Measurements from ENCODE around the gene ELMOD3. TPM values are rescaled to one million over a fixed set of nuclear protein-coding genes. Genes with fewer than 3 reads are reported as not detected.

The ELMOD3 gene
- total and polyA plus RNA-seq, 9 of the 15 experiments (the other 6 are each of a cell fraction or from before 2014, with no cell fraction given), result 2.7 to 18.7 (median 11.6) TPM

- CTCF ChIA-PET (ENCODE audit: low intra/inter-chr PET ratio), result no interaction called here
- POLR2A ChIA-PET, result interaction anchor here (63.9 kb wide), 1 partner anchor 144 kb away, joined by 1576 read pairs; the partner anchor contains the start of gene MAT2A
- no TSS peak for BruUV-seq (replicated peaks)
Measured at GRCh38 chr2:85401464-85401805, 46.9 kb downstream of the ELMOD3 start.

GRCh38 chr2:85401844-85402243 lies 47.3 kb downstream of the ELMOD3 start:
- 66% methylated on average over 7 of the region's 8 CpGs for WGBS (ENCODE audit: insufficient coverage, low coverage, missing lambda C conversion rate)
- intact Hi-C loops (cut with micrococcal nuclease), result no loop called here
- no TSS peak for BruUV-seq (replicated peaks)
- no peak overlapping the region for H3K27ac ChIP-seq (ENCODE audit: extremely low read depth, low read depth, low read length)
- no peak for TF ChIP-seq LCOR (CRISPR knock-in tag; IDR thresholded peaks at IDR 0.05)
- no peak for TF ChIP-seq HDAC8 (tag; IDR thresholded peaks at IDR 0.05)
- TF ChIP-seq SIX5 (IDR thresholded peaks at IDR 0.05; ENCODE audit: borderline replicate concordance in 1 of 2, insufficient read depth in 1 of 2, low read depth in 1 of 2, low read length in 2 of 2), result no peak
- no peak for TF ChIP-seq HMGN3 (IDR thresholded peaks at IDR 0.05; ENCODE audit: borderline replicate concordance, extremely low read depth, insufficient read length, low read depth, low read length)
- TF ChIP-seq, protein P1, sequence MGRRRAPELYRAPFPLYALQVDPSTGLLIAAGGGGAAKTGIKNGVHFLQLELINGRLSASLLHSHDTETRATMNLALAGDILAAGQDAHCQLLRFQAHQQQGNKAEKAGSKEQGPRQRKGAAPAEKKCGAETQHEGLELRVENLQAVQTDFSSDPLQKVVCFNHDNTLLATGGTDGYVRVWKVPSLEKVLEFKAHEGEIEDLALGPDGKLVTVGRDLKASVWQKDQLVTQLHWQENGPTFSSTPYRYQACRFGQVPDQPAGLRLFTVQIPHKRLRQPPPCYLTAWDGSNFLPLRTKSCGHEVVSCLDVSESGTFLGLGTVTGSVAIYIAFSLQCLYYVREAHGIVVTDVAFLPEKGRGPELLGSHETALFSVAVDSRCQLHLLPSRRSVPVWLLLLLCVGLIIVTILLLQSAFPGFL (CRISPR knock-in tag; IDR thresholded peaks at IDR 0.05), result no peak
- TF ChIP-seq ZNF785 (CRISPR knock-in tag; IDR thresholded peaks at IDR 0.05), result no peak
- no peak for TF ChIP-seq ZNF124 (CRISPR knock-in tag; IDR thresholded peaks at IDR 0.05)
- H3K36me3 ChIP-seq (ENCODE audit: control insufficient read depth, insufficient read depth, low read length), result peaks cover 2% of the 10 kb centered on the region; the same call in 1 of the 3 replicates
- ChIA-PET POLR2A (interaction anchor here (63.9 kb wide), 1 partner anchor 144 kb away, joined by 1576 read pairs; the partner anchor contains the start of gene MAT2A), CTCF (ENCODE audit: low intra/inter-chr PET ratio) (no interaction called here)
- H3K79me2 ChIP-seq (ENCODE audit: control insufficient read depth, insufficient read depth, low read length), result no peaks in the 10 kb centered on the region
- no peak for ATAC-seq
- H3K9ac ChIP-seq (ENCODE audit: insufficient read depth in 1 of 2, low read depth in 2 of 2, low read length in 2 of 2), result no peak overlapping the region; a peak in 1 of 4 replicates
- H2AFZ ChIP-seq (ENCODE audit: low read depth, low read length), result no peak overlapping the region
- no peaks in the 10 kb centered on the region for H3K27me3 ChIP-seq (ENCODE audit: control insufficient read depth in 2 of 2, insufficient read depth in 2 of 2, low read length in 2 of 2)
- no peak for FAIRE-seq
- no peak overlapping the region for H3K4me2 ChIP-seq (ENCODE audit: insufficient read depth, low read length)
- H4K20me1 ChIP-seq (replicated peaks; ENCODE audit: control insufficient read depth, insufficient read depth, low read length), result no peaks in the 10 kb centered on the region
- no peaks in the 10 kb centered on the region; the same call in 1 of the 2 replicates for H3K9me3 ChIP-seq (replicated peaks; ENCODE audit: control insufficient read depth, insufficient read depth, low read depth, low read length)
- peaks cover 0 to 7% of the 10 kb centered on the region in 2 experiments; a peak in 1 of 5 replicates for H3K4me1 ChIP-seq (replicated peaks in 1 of 2; ENCODE audit: control insufficient read depth in 2 of 2, insufficient read depth in 2 of 2, low read length in 2 of 2)
- DNase-seq (ENCODE audit: extremely low read depth in 1 of 4, low spot score in 3 of 4), result no peak
- in situ Hi-C loops (cut with MboI), result no loop called here
- H3K4me3 ChIP-seq, result no peak overlapping the region
- H3K9me1 ChIP-seq (ENCODE audit: control insufficient read depth, insufficient read depth, low read length), result no peaks in the 10 kb centered on the region

More at GRCh38 chr2:85401464-85401805, 46.9 kb downstream of the ELMOD3 start:
- H3K36me3 ChIP-seq (ENCODE audit: control insufficient read depth, insufficient read depth, low read length), result peaks cover 2% of the 10 kb centered on the region; the same call in 1 of the 3 replicates
- DNase-seq (ENCODE audit: extremely low read depth in 1 of 4, low spot score in 3 of 4) (no peak), ATAC-seq (no peak), FAIRE-seq (no peak)
- no peaks in the 10 kb centered on the region; the same call in 1 of the 2 replicates for H3K9me3 ChIP-seq (replicated peaks; ENCODE audit: control insufficient read depth, insufficient read depth, low read depth, low read length)
- no peaks in the 10 kb centered on the region for H3K79me2 ChIP-seq (ENCODE audit: control insufficient read depth, insufficient read depth, low read length)
- TF ChIP-seq TSC22D4 (tag; IDR thresholded peaks at IDR 0.05) (no peak), MED1 (CRISPR knock-in tag; IDR thresholded peaks at IDR 0.05; ENCODE audit: borderline replicate concordance) (no peak), SOX6 (IDR thresholded peaks at IDR 0.05) (no peak), PRPF4 (IDR thresholded peaks at IDR 0.05; ENCODE audit: insufficient read depth, low read depth, low read length, poor library complexity, severe bottlenecking) (no peak), EWSR1 (IDR thresholded peaks at IDR 0.05; ENCODE audit: borderline replicate concordance, low read depth, partially characterized antibody) (no peak), PTBP1 (IDR thresholded peaks at IDR 0.05; ENCODE audit: low read depth, low read length) (no peak), MAZ (CRISPR knock-in tag; conservative IDR thresholded peaks at IDR 0.05 in 1 of 2, IDR thresholded peaks at IDR 0.05 in 1 of 2) (no peak)
- H3K27ac ChIP-seq (ENCODE audit: extremely low read depth, low read depth, low read length), result no peak overlapping the region
- H2AFZ ChIP-seq (ENCODE audit: low read depth, low read length), result no peak overlapping the region
- no peaks in the 10 kb centered on the region for H3K27me3 ChIP-seq (ENCODE audit: control insufficient read depth in 2 of 2, insufficient read depth in 2 of 2, low read length in 2 of 2)
- no peak overlapping the region for H3K4me3 ChIP-seq
- no peaks in the 10 kb centered on the region for H4K20me1 ChIP-seq (replicated peaks; ENCODE audit: control insufficient read depth, insufficient read depth, low read length)
- no peak overlapping the region for H3K9ac ChIP-seq (ENCODE audit: insufficient read depth in 1 of 2, low read depth in 2 of 2, low read length in 2 of 2)
- no peaks in the 10 kb centered on the region for H3K9me1 ChIP-seq (ENCODE audit: control insufficient read depth, insufficient read depth, low read length)
- peaks cover 0 to 7% of the 10 kb centered on the region in 2 experiments; a peak in 1 of 5 replicates for H3K4me1 ChIP-seq (replicated peaks in 1 of 2; ENCODE audit: control insufficient read depth in 2 of 2, insufficient read depth in 2 of 2, low read length in 2 of 2)
- intact Hi-C loops (cut with micrococcal nuclease), result no loop called here
- in situ Hi-C loops (cut with MboI), result no loop called here
- 72% methylated on average over 6 of the region's 7 CpGs for WGBS (ENCODE audit: insufficient coverage, low coverage, missing lambda C conversion rate)
- no peak overlapping the region for H3K4me2 ChIP-seq (ENCODE audit: insufficient read depth, low read length)

Measured in K562 (cell line).